NCI-H69 (cell line): ENCODE measurements around the gene DCHS2.

Experiments
- DNase-seq: peaks from one replicate; lab custom pipeline; 2025; lab: John Stamatoyannopoulos, UW

DCHS2 gene

DNA sequence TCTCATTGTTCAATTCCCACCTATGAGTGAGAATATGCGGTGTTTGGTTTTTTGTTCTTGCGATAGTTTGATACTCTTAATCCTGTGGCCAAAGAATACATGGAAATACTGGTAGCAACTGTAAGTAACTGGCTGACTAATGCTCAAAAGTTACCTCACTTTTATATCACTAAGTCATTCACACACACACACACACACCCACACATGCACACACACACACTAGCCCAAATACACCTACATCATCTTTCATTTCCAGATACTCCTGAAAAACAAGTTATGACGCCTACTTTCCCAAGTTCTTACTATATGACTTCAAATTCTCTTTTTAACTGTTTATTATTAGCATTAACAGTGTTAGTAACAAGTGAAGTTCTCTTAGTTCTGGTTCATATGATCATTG is 101.3 kb downstream of the DCHS2 start:
- DNase-seq = no peak

DNA sequence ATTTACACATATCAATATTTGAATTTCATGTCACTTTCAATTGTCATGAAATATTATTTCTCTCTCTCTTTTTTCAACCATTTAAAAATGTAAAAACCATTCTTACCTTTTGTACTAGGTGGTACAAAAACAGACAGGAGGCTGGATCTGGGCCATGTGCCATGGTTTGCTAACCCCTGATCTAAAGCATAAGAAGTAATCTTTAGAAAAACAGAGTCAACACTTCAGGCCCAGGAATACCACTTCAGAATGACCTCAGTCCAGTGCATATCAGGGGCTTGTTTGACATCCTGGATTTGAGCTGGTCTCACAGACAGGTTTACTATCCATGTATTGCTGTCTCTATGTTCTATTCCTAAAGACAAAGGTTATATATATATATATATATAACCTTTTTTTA is 102.5 kb downstream of the DCHS2 start:
- no peak for DNase-seq

DNA sequence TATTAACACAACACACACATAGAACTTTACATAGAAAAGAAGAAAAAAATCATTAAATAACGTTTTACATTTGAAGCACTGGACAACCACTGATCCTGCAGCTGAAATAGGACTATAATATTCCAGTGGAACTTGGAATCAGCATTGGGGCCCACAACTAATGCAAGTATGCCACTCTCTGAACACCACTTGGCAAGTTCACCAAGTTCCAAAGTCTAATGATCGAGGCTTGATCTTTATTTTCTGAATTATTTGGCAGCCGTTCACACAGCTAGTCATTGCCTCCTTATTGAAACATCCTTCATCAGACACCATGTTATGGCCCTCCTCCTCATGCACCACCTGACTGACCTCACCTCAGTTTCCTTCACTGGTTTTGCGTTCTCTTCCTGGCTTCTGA is 107.6 kb downstream of the DCHS2 start:
- DNase-seq = no peak

DNA sequence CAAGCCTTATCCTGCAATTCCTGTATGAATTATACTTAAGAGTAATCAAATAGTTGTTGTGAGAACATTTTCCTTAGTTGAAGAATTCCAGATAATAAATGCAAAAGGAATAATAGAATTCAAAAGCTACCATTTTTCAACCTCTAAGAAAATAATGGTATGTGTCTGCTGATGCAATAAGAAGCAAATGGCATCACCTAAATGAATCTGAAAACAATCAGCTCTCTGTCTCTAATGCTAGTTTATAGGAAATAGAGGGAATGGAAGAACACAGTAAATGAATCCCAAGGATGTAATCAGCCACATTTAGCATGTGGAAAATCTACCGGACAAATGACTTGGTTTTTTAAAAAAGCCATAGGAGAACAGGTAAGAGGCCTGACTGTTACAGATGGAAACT is 115.1 kb downstream of the DCHS2 start:
- DNase-seq = no peak

DNA sequence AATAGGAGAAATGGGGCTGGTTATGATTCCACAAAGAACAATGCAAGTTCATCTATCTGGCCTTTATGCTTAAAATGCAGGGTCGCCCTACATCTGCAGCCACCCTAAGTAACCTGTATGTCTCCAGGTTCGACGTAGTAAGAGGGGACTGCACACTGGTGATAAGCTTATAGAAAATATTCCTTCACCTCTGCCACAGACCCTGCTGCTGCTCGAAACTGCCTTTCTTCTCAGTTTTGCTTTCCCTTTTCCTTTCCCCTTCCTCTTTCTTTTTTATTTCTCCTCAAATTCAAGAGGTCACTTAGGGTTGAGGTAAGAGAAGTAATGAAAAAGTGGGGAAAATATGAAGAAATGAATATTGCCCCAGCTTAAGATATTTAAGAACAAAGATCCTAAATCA is 123.5 kb downstream of the DCHS2 start:
- DNase-seq = no peak

DNA sequence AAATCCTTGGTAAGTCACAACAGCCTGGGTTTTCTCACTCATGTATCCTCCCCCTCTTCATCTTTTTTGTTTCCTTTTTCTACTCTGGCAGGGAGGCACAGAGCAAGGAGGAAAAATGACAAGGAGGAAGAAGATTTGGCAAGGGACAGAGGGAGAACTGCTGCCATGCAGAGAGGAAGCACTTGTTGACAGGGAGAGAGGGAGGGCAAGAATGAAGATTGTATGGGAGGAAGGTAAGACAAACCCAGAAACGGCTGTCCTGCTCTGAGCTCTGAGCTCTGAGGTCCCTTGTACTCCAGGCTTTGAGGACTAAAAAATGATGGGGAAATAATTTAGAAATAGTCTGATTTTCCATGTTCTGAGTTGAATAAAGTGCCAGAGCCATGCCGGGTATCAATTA is 123.9 kb downstream of the DCHS2 start:
- no peak for DNase-seq

DNA sequence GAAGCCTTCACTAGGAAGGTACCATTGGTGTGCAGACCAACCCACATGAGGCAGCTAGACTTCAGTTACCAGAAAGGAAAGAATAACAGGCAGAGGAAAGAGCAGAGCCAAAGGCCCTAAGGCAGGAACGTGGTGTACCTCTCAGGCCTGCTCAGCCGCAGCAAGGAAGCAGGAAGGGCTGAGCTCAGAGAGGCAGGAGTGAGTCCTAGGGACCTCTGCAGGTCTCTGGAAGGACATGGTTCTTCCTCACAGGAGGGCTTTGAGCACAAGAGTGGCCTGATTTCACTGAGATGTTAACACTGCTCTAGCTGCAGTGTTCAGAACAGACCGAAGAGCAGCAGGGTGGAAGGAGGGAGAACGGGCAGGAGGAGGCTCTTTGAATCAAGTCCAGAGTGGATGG is 124.6 kb downstream of the DCHS2 start:
- no peak for DNase-seq

DNA sequence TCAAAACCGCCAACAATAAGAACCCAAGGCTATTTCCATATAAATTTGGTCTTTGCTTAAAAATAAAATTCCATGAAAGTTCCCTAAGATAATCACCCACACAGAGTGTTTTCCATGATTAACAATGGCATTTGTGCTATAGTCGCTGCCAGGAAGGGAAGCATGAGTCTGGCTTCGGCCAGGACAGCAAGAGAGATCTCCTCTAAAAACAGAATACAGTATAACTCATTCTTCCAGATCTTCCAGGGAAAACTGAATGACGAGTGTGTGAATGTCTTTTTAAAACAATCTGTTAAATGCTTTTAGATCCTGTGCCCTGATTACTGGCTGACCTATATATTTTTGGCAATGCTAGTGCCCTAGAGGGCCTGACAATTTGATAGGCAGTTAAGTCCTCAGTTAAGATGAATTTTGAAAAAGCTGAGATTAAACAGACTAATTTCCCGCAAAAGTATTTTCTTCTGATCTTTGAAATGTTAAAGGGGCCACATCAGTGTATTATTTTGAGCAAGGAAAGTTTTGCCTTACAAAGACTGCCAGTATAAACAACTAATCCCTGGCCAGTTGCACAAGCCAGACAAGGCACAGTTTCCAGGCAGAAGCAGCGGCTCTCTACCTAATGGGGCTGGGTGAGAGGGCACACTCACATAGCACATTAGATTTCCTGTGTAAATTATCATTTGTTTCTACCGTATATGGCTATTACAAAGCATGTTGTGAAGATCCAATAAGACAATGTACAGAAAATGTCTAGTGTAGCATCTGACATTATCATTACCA is 127.3 kb downstream of the DCHS2 start:
- DNase-seq = no peak

DNA sequence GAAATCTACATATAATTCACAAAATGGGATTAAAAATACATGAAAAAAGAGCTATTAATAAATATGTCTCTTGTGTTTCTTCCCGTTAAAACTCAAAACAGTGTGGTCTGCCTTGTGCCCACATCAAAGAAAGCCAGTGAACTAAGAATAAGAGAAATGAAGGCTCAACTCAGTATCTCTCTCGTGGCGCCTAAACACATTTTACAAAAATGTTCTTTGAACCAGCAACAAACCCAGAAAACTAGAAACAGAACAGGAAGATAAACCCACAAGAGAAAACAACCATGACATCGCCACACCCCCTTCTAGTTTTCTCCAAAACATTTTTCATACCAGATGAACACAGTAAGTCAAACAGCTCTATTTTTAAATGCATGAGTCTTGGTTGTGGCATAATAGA is 130.1 kb downstream of the DCHS2 start:
- no peak for DNase-seq

DNA sequence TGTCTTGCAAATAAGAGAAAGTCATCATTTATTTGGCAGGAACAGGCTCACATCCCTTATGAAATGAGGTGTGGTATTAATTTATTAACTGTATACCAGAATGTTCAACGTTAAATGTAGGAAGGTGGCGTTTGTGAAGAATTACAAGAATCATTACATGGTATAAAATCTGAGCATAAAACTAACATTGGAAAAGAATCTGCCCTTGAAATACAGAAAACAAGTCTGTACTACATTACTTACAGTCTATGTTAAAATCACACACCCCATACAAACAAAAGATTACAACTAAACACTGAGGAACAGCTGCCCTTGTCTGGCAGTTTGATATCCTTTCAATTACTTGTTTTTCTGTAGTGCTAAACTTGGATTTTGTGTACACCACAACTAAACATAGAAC is 131.1 kb downstream of the DCHS2 start:
- no peak for DNase-seq

DNA sequence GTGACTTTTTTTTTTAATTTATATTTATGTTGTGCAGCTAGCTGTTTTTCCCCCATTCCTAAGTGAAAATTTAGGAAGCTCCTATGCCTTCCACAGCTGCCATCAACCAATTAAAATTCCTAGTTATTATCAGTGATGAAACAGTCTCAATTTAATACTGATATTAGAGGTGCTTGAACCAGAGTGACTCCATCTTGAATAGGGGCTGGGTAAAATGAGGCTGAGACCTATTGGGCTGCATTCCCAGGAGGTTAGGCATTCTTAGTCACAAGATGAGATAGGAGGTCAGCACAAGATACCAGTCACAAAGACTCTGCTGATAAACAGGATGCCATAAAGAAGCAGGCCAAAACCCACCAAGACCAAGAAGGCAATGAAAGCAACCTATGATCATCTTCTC is 136.7 kb downstream of the DCHS2 start:
- no peak for DNase-seq

DNA sequence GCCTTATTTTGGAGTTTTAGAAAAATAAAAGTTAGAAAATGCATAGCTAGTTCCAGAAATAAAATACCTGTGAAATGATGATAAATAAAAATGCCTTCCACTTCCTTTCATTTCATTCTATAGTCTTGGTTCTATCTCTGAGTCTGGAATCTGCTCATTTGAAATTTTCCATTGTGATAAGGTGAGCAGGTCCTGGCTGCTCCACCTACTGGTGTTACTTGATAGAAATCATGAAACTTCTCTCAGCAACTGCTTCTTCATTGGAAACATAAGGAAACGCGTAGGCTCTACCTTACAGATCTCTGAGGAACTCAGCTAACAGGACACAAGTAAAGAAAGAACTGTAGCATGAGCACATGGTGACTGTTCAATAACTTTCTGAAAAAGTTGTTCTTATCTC is 141.8 kb downstream of the DCHS2 start:
- peak; percentile 1 for DNase-seq

DNA sequence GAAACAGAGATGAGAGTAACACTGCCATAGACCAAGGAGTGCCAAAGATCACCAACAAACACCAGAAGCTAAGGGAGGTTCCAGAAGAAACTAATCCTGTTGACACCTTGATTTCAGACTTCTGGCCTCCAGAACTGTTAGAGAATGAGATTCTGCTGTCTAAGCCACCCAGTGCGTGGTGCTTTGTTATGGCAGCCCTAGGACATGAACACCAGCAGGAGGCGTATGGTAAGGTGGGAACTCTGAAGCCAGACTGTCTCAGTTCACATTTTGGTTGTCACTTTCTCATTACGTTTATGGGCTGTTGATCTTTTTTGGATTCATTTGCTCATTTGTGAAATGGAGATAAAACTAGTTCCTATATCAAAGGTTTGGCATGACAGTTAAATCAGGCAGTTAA is 142.9 kb downstream of the DCHS2 start:
- DNase-seq = no peak

DNA sequence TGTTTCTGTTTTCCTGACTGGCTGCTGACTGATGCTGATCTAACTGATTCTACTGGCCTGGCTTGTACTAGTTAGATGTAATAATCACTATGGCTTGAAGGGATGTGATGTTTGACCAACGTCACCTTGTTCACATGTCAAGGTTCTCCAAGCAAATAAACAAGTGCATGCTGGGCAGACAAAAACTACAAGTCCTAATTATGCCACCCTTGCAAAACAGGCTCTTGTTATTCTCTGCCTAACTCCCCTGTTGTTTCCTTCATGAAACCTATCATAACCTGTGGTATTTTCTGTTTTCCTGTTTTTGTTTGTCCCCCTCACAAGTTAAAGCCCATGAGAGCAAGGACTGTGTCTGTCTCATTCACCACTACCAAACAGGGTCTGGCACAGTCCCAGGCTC is 146.2 kb downstream of the DCHS2 start:
- DNase-seq = no peak

DNA sequence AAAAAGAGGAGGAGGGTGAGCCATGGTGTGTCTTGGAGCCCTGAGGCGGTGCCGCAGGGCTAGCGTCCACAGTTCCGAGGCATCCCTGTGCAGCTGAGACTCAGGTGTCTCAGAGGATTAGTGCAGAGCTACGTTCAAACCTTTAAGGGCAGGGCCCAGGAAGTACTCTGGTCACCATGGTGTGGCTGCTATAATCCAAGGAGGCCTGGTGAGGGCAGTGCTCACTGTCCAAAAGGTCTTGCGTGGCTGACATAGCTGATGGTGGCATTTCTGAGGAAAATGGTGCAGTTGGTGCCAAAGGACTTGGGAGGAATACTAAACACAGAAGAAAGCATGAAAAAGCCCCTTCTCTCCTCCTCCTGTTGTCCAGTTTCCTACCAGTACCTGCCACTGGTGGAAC is 146.9 kb downstream of the DCHS2 start:
- DNase-seq = no peak

DNA sequence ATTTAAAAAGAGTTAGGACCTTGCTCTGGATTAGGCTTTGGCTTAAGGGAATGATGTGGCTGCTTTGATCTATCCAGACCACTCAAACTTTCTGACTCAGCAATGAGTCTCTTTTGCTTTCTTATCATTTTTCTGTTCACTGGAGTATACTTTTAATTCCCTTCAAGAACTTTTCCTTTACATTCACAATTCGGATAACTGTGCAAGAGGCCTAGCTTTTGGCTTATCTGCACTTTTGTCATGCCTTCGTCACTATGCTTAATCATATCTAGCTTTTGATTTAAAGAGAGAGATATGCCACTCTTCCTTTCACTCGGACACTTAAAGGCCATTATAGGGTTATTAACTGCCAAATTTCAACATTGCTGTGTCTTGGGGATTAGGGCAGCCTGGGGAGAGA is 147.9 kb downstream of the DCHS2 start:
- DNase-seq = no peak

DNA sequence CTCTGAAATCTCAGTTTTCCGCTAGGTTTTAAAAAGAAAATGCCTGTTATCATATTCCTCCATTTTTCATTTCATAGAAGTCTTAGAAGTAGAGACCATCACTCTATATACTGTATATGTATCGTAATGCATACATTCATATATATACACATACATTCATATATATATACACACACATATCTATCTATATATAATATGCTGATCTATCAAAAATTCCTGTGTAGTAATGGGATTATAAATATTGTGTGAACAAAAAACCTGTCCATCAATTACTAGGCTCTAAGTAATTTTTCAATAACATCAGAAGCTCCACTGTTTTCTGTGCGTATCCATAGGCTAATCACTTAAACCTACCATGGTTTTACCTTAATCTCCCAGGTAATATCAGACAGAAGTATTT is 150.2 kb downstream of the DCHS2 start:
- no peak for DNase-seq

DNA sequence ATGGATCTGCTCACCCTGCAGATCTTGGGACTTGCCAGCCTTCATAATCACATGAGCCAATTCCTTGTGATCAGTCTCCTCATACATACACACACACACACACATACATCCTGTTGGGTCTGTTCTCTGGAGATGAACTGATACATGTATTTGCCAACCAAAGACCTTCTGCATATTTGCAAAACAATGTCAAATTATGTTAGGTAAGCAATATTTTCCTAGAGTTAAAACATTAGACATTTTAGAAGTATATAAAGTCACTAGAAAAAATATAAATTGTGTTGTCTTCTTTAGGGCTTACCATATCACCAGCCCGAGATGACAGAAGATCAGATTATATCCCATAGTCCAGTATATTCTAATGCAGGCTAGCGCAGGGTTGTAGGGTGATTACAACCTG is 156.0 kb downstream of the DCHS2 start:
- no peak for DNase-seq

DNA sequence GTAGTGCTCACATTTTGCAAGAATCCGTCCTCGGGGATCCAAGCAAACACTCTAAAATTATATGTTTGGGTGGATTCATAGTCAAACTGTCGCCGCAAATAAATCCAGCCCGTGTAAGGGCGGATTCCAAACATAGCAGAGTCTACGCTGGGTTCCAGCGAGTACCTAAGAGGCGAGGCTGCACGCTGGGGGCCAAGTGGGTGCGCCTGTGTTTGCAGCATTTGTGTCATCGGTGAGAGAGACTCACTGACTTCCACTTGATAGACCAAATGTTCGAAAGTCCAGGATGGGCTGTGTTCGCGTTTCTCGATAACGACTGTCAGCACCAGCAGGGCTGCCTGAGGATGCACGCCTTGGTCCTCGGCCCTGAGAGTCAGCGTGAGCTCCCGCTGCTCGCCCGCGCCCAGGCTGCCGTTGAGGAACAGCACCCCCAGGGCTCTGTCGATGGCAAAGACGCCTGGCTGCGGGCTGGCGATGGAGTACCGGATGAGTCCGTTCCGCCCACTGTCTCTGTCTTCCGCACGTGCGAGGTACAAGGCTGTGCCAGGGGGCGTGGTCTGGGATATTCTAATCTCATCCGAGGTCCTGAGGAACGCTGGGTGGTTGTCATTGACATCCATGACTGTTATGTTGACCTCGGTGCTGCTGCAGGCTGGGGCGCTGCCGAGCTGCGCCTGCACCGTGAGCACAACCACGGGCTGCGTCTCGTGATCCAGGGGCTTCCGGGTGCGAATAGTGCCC is 158.7 kb downstream of the DCHS2 start:
- DNase-seq = peak; percentile 33

DNA sequence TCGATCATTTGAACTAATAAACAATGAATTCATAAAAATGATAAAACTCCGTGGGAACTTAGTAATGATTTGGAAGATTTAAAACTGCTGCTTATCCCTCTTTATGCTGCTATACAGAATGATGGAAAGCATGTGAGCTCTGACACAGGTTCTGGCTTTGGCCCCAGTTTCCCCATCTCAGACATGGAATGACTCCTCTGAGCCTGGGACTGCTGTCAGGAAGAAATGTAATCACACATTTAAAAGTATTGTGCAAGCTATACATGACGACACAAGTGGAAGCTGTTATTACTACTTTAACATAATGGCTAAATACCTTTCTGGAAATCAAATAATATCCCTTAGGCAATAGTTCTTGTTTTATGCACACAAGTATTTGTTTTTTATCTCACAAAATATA is 161.7 kb downstream of the DCHS2 start:
- DNase-seq = no peak

DNA sequence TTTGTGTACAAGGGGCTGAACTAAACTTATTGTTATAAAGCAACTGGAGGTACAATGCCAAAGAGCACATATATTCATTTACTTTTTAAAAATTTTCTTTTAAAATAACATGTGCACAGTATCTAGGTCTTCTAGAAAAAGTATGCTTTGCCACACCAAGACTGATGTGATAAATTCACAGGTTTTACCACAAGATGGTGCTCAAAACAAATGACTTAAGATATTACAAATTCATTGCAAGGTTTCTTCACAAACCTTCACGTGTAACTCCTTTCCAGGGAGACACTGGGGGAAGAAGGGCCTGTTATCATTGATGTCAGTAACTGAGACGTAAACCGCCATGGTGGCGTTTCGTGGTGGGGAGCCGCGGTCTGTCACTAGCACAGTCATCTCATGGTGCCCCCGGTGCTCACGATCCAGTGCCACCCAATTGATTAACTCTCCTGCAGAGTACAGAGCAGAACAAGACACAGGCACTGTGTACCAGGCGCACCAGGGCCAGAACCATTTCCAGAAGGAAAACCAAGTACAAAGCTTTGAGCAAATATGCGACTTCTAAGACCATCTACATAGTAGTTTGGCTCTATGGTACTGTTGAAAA is 162.2 kb downstream of the DCHS2 start:
- DNase-seq = peak; percentile 11

DNA sequence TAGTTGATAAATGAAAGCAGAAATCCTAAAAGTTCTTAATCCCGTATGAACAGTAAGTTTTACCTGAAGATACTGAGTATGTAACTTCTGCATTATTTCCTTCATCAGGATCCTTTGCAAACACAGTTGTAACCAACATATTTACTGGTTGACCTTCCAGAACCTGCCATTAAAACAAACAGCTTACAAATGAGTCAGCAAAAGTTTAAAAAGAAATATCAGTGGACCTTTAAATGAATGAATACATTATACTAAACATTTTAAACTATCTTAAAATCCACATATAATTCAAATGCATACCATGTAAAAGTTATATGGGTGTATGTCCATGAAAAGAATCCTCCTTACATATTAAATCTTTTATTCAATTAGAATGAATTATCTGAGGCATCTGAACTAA is 163.6 kb downstream of the DCHS2 start:
- no peak for DNase-seq

DNA sequence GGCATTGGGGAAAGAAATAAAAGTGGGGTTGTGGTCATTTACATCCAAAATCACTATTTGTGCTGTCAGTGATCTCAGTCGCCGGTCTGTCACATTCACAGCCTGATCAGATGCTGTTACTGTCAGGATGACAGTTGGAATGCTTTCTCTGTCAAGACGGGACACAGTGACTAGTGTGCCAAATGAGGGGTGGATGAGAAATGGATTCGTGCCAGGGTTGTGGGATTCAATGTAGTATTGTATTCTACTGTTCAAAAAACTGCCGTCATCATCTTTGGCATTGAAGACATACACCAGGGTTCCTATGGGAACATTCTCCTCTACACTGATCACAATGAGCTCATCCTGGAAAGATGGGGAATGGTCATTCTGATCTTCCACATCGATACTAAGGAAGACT is 171.1 kb downstream of the DCHS2 start:
- no peak for DNase-seq
